ENCODE results near the gene CATSPER3. TPM values are rescaled to one million over a fixed set of nuclear protein-coding genes. Genes with fewer than 3 reads are reported as not detected.

Gene CATSPER3
- total RNA-seq, 2 experiments from 2014 or later = 0.56 TPM; not detected in 1

DNA sequence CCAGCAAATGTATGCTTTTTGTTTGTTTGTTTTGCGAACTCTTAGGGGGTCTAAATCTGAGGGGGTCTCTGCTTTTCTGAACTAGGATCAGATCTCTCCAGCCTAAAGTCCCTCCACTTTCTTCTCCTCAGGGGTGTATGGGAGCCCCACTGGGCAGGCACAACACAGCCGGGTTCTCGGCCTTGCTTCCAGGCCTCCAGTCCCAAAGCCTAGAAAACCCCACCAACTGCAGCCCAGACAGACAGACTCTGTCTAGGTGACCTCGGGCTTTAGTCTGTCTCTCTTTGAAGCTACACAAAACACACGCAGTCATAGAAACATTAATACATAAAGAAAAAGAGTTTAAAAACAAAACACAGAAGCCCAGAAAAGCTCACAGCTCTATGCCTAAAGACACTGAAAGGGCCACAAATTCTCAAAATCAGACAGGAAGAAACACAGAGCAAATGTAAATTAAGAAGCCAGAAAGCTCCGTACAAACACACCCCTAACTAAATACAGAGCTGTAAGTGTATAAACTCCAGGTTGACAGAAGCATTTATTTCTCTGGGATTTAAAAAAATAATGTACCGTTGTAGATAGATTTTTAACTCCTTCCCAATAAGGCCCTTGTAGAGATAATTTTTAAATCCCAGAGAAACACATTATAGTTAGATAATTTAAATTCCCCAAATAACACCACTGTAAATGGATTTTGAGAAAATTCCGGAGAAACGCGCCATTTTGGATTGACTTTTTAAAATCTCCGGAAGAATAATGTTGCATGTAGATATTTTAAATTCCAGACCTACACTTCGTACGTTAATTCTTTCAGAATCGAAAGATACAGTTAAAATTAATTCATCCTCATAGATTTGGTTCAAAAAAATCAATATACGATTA lies 64.3 kb downstream of the CATSPER3 start:
- ChIA-PET CTCF (no interaction called here), POLR2A (no interaction called here)
- Mint-ChIP-seq H3K4me1 (ENCODE audit: low read depth) (peaks cover 50% of the 10 kb centered on the region), H3K27ac (no peak overlapping the region), H3K36me3 (ENCODE audit: low read depth) (no peaks in the 10 kb centered on the region), H3K27me3 (peaks cover 83% of the 10 kb centered on the region), H3K9me3 (no peaks in the 10 kb centered on the region), H3K4me3 (peak overlapping the region; percentile 68)
- no peak for TF ChIP-seq CTCF (IDR thresholded peaks at IDR 0.05)
- no peaks in the 10 kb centered on the region for H3K36me3 ChIP-seq (ENCODE audit: insufficient read depth, low read length)
- intact Hi-C loops (cut with DNase I, micrococcal nuclease) = loop anchor here in 1 of 2 experiments (2.0 kb wide), 1 partner anchor 67 kb away; no protein-coding TSS in a partner anchor
- H3K9me3 ChIP-seq (ENCODE audit: control insufficient read depth in 1 of 2, insufficient read depth in 1 of 2, low read length in 2 of 2) = peaks cover 0 to 41% of the 10 kb centered on the region in 2 experiments
- ATAC-seq (ENCODE audit: poor library complexity) = no peak
- H3K4me1 ChIP-seq (ENCODE audit: insufficient read depth, low read length) = peaks cover 36% of the 10 kb centered on the region
- peaks cover 63 to 85% of the 10 kb centered on the region in 2 experiments for H3K27me3 ChIP-seq (ENCODE audit: control insufficient read depth in 1 of 2, insufficient read depth in 2 of 2, low read length in 2 of 2)
- no peak overlapping the region for H3K4me3 ChIP-seq (ENCODE audit: low read length)
- no peak overlapping the region for H3K27ac ChIP-seq (ENCODE audit: low read depth in 1 of 2, low read length in 2 of 2)
- no peak for DNase-seq

GRCh38 chr5:135032695-135032998 lies 64.9 kb downstream of the CATSPER3 start:
- Mint-ChIP-seq H3K9me3 (no peaks in the 10 kb centered on the region), H3K36me3 (ENCODE audit: low read depth) (no peaks in the 10 kb centered on the region), H3K4me1 (ENCODE audit: low read depth) (peaks cover 47% of the 10 kb centered on the region), H3K4me3 (peak overlapping the region; percentile 68), H3K27me3 (peaks cover 83% of the 10 kb centered on the region), H3K27ac (no peak overlapping the region)
- Histone ChIP-seq H3K27ac (ENCODE audit: low read depth in 1 of 2, low read length in 2 of 2) (no peak overlapping the region), H3K36me3 (ENCODE audit: insufficient read depth, low read length) (no peaks in the 10 kb centered on the region), H3K9me3 (ENCODE audit: control insufficient read depth in 1 of 2, insufficient read depth in 1 of 2, low read length in 2 of 2) (peaks cover 0 to 35% of the 10 kb centered on the region in 2 experiments), H3K4me3 (ENCODE audit: low read length) (no peak overlapping the region), H3K4me1 (ENCODE audit: insufficient read depth, low read length) (peaks cover 35% of the 10 kb centered on the region), H3K27me3 (ENCODE audit: control insufficient read depth in 1 of 2, insufficient read depth in 2 of 2, low read length in 2 of 2) (peaks cover 63 to 85% of the 10 kb centered on the region in 2 experiments)
- CTCF ChIA-PET = no interaction called here
- intact Hi-C loops (cut with DNase I, micrococcal nuclease) = loop anchor here in 1 of 2 experiments (2.0 kb wide), 1 partner anchor 68 kb away; no protein-coding TSS in a partner anchor
- ATAC-seq (ENCODE audit: poor library complexity) (no peak), DNase-seq (no peak)
- POLR2A ChIA-PET = no interaction called here
- no peak for TF ChIP-seq CTCF (IDR thresholded peaks at IDR 0.05)

DNA sequence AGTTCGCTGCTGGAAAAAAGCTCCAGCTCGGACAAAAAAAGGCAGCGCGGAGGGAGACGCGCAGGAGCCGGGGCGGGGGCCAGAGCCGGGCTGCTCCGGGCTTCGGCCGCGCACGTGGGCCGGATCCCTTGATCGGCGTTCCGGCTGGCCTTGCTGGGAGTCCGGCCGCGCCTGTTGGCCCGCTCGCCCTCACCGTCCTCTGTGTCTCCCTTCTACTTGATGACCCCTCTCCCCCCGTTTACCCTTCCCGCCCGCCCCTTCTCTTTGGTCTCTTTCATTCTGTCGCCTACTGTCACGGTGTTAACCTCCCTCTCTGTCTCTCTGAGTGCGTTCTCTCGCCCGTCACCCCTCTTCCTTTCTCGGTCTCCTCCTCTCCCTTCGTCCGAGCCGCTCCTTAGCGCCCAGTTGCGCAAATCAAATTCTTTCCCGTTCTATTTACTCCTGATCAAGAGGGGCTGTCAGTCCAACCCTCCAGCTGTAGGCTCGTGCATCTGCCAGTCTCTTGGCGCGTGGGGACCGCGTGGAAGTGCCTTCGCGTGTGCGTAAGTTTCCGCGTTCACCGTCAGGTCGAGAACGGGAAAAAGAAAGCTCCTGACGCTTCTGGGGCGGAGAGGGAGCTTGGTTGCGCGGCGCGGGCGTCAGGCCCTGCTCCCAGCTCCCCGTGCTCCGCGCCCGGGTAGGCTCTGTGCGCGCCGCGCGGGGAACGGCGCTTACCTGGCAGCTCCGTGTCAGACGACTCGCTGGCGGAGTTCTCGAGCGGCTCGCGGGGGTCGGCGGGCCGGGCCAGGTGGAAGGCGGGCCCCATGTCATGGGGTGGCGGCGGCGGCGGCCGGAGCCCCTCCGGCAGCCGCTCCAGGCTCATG lies 65.5 kb downstream of the CATSPER3 start:
- TF ChIP-seq CTCF (IDR thresholded peaks at IDR 0.05) = no peak
- CTCF ChIA-PET = no interaction called here
- no peaks in the 10 kb centered on the region for H3K36me3 ChIP-seq (ENCODE audit: insufficient read depth, low read length)
- H3K27me3 ChIP-seq (ENCODE audit: control insufficient read depth in 1 of 2, insufficient read depth in 2 of 2, low read length in 2 of 2) = peaks cover 64 to 85% of the 10 kb centered on the region in 2 experiments
- Mint-ChIP-seq H3K36me3 (ENCODE audit: low read depth) (no peaks in the 10 kb centered on the region), H3K27ac (no peak overlapping the region), H3K27me3 (peaks cover 88% of the 10 kb centered on the region), H3K4me3 (peak overlapping the region; percentile 84), H3K9me3 (no peaks in the 10 kb centered on the region), H3K4me1 (ENCODE audit: low read depth) (peaks cover 49% of the 10 kb centered on the region)
- peaks cover 30% of the 10 kb centered on the region for H3K4me1 ChIP-seq (ENCODE audit: insufficient read depth, low read length)
- intact Hi-C loops (cut with DNase I, micrococcal nuclease) = loop anchor here in 1 of 2 experiments (2.0 kb wide), 1 partner anchor 68 kb away; no protein-coding TSS in a partner anchor
- DNase-seq (peak in 1 of 14 experiments; percentile 17), ATAC-seq (ENCODE audit: poor library complexity) (no peak)
- peak overlapping the region; percentile 19 for H3K4me3 ChIP-seq (ENCODE audit: low read length)
- no peak overlapping the region for H3K27ac ChIP-seq (ENCODE audit: low read depth in 1 of 2, low read length in 2 of 2)
- H3K9me3 ChIP-seq (ENCODE audit: control insufficient read depth in 1 of 2, insufficient read depth in 1 of 2, low read length in 2 of 2) = peaks cover 0 to 30% of the 10 kb centered on the region in 2 experiments
- POLR2A ChIA-PET = no interaction called here

Data from CD4-positive, alpha-beta T cell (primary cell).